ENCODE data around the gene SCNN1B. TPM values are rescaled to one million over a fixed set of nuclear protein-coding genes. Genes with fewer than 3 reads are reported as not detected.

SCNN1B gene
- total and polyA plus RNA-seq, 2 of the 13 experiments (the other 11 are each of a cell fraction or from before 2014, with no cell fraction given): not detected

GRCh38 chr16:23276821-23277220 lies 25.3 kb upstream of the SCNN1B start:
- no peaks in the 10 kb centered on the region for H3K79me2 ChIP-seq (ENCODE audit: insufficient read depth, low read length)
- in situ Hi-C loops (cut with HindIII; ENCODE audit: extremely low pct_ligation_motif_present, low pct_unique_long_range_greater_than_20kb) (no loop called here), intact Hi-C loops (cut with micrococcal nuclease; ENCODE audit: unreplicated experiment) (no loop called here)
- FAIRE-seq (no peak), ATAC-seq (no peak), DNase-seq (ENCODE audit: low spot score) (no peak)
- CTCF ChIA-PET (ENCODE audit: low intra/inter-chr PET ratio, low total read pairs): no interaction called here
- H3K4me3 ChIP-seq (replicated peaks in 1 of 3; ENCODE audit: insufficient read depth in 1 of 3, low read depth in 2 of 3, low read length in 3 of 3): no peak overlapping the region
- no peak overlapping the region for H3K27ac ChIP-seq (ENCODE audit: extremely low read length, insufficient read depth, low read length)
- H4K20me1 ChIP-seq (ENCODE audit: insufficient read depth, low read length): no peaks in the 10 kb centered on the region
- TF ChIP-seq, protein P1, sequence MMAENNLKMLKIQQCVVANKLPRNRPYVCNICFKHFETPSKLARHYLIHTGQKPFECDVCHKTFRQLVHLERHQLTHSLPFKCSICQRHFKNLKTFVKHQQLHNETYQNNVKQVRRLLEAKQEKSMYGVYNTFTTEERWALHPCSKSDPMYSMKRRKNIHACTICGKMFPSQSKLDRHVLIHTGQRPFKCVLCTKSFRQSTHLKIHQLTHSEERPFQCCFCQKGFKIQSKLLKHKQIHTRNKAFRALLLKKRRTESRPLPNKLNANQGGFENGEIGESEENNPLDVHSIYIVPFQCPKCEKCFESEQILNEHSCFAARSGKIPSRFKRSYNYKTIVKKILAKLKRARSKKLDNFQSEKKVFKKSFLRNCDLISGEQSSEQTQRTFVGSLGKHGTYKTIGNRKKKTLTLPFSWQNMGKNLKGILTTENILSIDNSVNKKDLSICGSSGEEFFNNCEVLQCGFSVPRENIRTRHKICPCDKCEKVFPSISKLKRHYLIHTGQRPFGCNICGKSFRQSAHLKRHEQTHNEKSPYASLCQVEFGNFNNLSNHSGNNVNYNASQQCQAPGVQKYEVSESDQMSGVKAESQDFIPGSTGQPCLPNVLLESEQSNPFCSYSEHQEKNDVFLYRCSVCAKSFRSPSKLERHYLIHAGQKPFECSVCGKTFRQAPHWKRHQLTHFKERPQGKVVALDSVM (CRISPR knock-in tag; IDR thresholded peaks at IDR 0.05): no peak
- TF ChIP-seq CREB1 (IDR thresholded peaks at IDR 0.05): peak; percentile 45; the same call in 1 of the 2 replicates
- no peak for TF ChIP-seq CREB1 (CRISPR knock-in tag; IDR thresholded peaks at IDR 0.05)
- H2AFZ ChIP-seq (ENCODE audit: low read length): no peak overlapping the region
- no peak overlapping the region for H3K9ac ChIP-seq (ENCODE audit: insufficient read depth, low read depth, low read length)
- peaks cover 6% of the 10 kb centered on the region for H3K4me1 ChIP-seq (ENCODE audit: insufficient read depth, low read length)
- H3K36me3 ChIP-seq (replicated peaks in 1 of 2; ENCODE audit: control insufficient read depth in 1 of 2, insufficient read depth in 2 of 2, low read length in 2 of 2): no peaks in the 10 kb centered on the region
- 25% methylated on average over 4 of the region's 4 CpGs for WGBS (ENCODE audit: low lambda C conversion rate)
- peaks cover 3 to 5% of the 10 kb centered on the region in 2 experiments; a peak in 3 of 5 replicates for H3K27me3 ChIP-seq (ENCODE audit: control insufficient read depth in 1 of 2, insufficient read depth in 2 of 2, low read length in 2 of 2)
- H3K4me2 ChIP-seq (ENCODE audit: low read depth, low read length): no peak overlapping the region
- no peaks in the 10 kb centered on the region for H3K9me3 ChIP-seq (ENCODE audit: low read length)
- POLR2A ChIA-PET: no interaction called here
- BruUV-seq (replicated peaks): no TSS peak

DNA sequence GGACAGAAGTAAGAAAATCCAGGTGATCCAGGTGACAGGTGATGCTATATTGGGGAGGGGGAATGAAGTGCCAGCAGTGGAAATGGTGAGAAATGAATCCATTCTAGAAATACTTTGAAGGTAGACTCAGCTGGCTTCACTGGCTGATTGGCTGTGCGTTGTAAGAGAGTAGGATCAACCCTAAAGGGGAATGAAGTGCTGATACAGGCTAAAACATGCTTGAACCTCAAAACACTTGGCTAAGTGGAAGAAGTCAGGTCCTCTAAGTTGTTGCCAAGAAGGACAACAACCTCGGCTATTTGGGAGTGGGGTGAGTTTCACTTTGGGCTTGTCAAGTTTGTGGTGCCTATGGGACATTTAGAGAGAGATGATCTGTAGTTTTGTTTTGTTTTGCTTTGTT lies 24.1 kb upstream of the SCNN1B start:
- in situ Hi-C loops (cut with HindIII; ENCODE audit: extremely low pct_ligation_motif_present, low pct_unique_long_range_greater_than_20kb) (no loop called here), intact Hi-C loops (cut with micrococcal nuclease; ENCODE audit: unreplicated experiment) (no loop called here)
- Histone ChIP-seq H3K9ac (ENCODE audit: insufficient read depth, low read depth, low read length) (no peak overlapping the region), H3K9me3 (ENCODE audit: low read length) (no peaks in the 10 kb centered on the region), H4K20me1 (ENCODE audit: insufficient read depth, low read length) (no peaks in the 10 kb centered on the region), H3K36me3 (replicated peaks in 1 of 2; ENCODE audit: control insufficient read depth in 1 of 2, insufficient read depth in 2 of 2, low read length in 2 of 2) (no peaks in the 10 kb centered on the region), H2AFZ (ENCODE audit: low read length) (no peak overlapping the region), H3K4me3 (replicated peaks in 1 of 3; ENCODE audit: insufficient read depth in 1 of 3, low read depth in 2 of 3, low read length in 3 of 3) (no peak overlapping the region), H3K27me3 (ENCODE audit: control insufficient read depth in 1 of 2, insufficient read depth in 2 of 2, low read length in 2 of 2) (peaks cover 3 to 5% of the 10 kb centered on the region in 2 experiments; a peak in 3 of 5 replicates), H3K4me2 (ENCODE audit: low read depth, low read length) (no peak overlapping the region), H3K27ac (ENCODE audit: extremely low read length, insufficient read depth, low read length) (no peak overlapping the region), H3K79me2 (ENCODE audit: insufficient read depth, low read length) (no peaks in the 10 kb centered on the region), H3K4me1 (ENCODE audit: insufficient read depth, low read length) (peaks cover 6% of the 10 kb centered on the region)
- DNase-seq (ENCODE audit: low spot score) (no peak), FAIRE-seq (no peak), ATAC-seq (no peak)
- BruUV-seq (replicated peaks): no TSS peak
- ChIA-PET CTCF (ENCODE audit: low intra/inter-chr PET ratio, low total read pairs) (no interaction called here), POLR2A (no interaction called here)
- TF ChIP-seq MAFK (conservative IDR thresholded peaks at IDR 0.05 in 1 of 2, IDR thresholded peaks at IDR 0.05 in 1 of 2; ENCODE audit: low read length in 2 of 2): 0 out of 4 replicates have a peak, but pooled peaks of 1 of the 2 experiments have one; percentile 20
- no peak for TF ChIP-seq TFAP4 (IDR thresholded peaks at IDR 0.05; ENCODE audit: borderline replicate concordance, low read depth)
- no peak for TF ChIP-seq ZNF446 (CRISPR knock-in tag; IDR thresholded peaks at IDR 0.05)
- no peak for TF ChIP-seq ZNF121 (CRISPR knock-in tag; IDR thresholded peaks at IDR 0.05)
- no peak for TF ChIP-seq ZNF672 (CRISPR knock-in tag; IDR thresholded peaks at IDR 0.05)
- 3% methylated on average over 2 of the region's 2 CpGs for WGBS (ENCODE audit: low lambda C conversion rate)

All from HepG2 (cell line).